ENCODE measurements around the gene CCL28. TPM values are rescaled to one million over a fixed set of nuclear protein-coding genes. Genes with fewer than 3 reads are reported as not detected.

The CCL28 gene
- total and polyA plus RNA-seq, 9 of the 15 experiments (the other 6 are each of a cell fraction or from before 2014, with no cell fraction given), result not detected

- TF ChIP-seq MBD1 (CRISPR knock-in tag; IDR thresholded peaks at IDR 0.05), result no peak
- no peak for TF ChIP-seq HDAC8 (tag; IDR thresholded peaks at IDR 0.05)
- TF ChIP-seq POLR2G (IDR thresholded peaks at IDR 0.05; ENCODE audit: low read depth, low read length), result no peak
- no peak for TF ChIP-seq IRF1 (CRISPR knock-in tag; IDR thresholded peaks at IDR 0.05; ENCODE audit: borderline replicate concordance)
- TF ChIP-seq ZNF830 (CRISPR knock-in tag; IDR thresholded peaks at IDR 0.05), result no peak
- 0 out of 2 replicates have a peak, but pooled peaks have one; percentile 8 for TF ChIP-seq MAFG (tag; conservative IDR thresholded peaks at IDR 0.05)
- no peak for TF ChIP-seq TAF9B (IDR thresholded peaks at IDR 0.05; ENCODE audit: partially characterized antibody)
- no peak for TF ChIP-seq ZBTB7A (IDR thresholded peaks at IDR 0.05; ENCODE audit: borderline replicate concordance, control insufficient read depth, low read depth, low read length)
- TF ChIP-seq, protein P1, sequence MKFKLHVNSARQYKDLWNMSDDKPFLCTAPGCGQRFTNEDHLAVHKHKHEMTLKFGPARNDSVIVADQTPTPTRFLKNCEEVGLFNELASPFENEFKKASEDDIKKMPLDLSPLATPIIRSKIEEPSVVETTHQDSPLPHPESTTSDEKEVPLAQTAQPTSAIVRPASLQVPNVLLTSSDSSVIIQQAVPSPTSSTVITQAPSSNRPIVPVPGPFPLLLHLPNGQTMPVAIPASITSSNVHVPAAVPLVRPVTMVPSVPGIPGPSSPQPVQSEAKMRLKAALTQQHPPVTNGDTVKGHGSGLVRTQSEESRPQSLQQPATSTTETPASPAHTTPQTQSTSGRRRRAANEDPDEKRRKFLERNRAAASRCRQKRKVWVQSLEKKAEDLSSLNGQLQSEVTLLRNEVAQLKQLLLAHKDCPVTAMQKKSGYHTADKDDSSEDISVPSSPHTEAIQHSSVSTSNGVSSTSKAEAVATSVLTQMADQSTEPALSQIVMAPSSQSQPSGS (CRISPR knock-in tag; IDR thresholded peaks at IDR 0.05), result no peak
Observed at GRCh38 chr5:43358301-43358700, 53.9 kb downstream of the CCL28 start (continued).
